Mesodermal cell (in vitro differentiated cells): ENCODE data around the gene ACAA2.
"Not testable (repeated sequence)": the region's sequence is repeated elsewhere in the genome, so short reads cannot be mapped to it uniquely, and the experiment has no call there.

Experiments
- H3K27ac ChIP-seq: 2 replicates; pipeline ENCODE4 v1.7.0; 2013; ENCODE audit warnings: mild to moderate bottlenecking, low read depth, low read length, moderate library complexity; ENCODE audit not compliant: severe bottlenecking
- H3K36me3 ChIP-seq: 2 replicates; pipeline ENCODE4 v1.7.1; 2013; ENCODE audit warnings: mild to moderate bottlenecking, low read length, moderate library complexity; ENCODE audit not compliant: control insufficient read depth, insufficient read depth
- H3K4me1 ChIP-seq: one replicate; pipeline ENCODE4 v1.7.1; 2013; ENCODE audit warnings: mild to moderate bottlenecking, low read length; ENCODE audit not compliant: insufficient read depth, control insufficient read depth, poor library complexity, severe bottlenecking
- H3K4me3 ChIP-seq: 2 replicates; pipeline ENCODE4 v1.7.0; 2013; ENCODE audit warnings: low read length, control low read depth, mild to moderate bottlenecking; ENCODE audit not compliant: insufficient read depth, poor library complexity, severe bottlenecking; ENCODE audit errors: extremely low read depth
- H3K9me3 ChIP-seq: 2 replicates; pipeline ENCODE4 v1.7.1; 2013; ENCODE audit warnings: mild to moderate bottlenecking, low read length, moderate library complexity; ENCODE audit not compliant: control insufficient read depth
- WGBS, 2 experiments: methylation state at CpG; one replicate each; pipeline ENCODE4 v1.1.5; 2013; ENCODE audit warnings: missing lambda C conversion rate in 2 of 2; ENCODE audit not compliant: insufficient coverage in 2 of 2; 5-methylcytosine and 5-hydroxymethylcytosine counted together

The ACAA2 gene

GRCh38 chr18:49845629-49846360 lies 32.5 kb upstream of the ACAA2 start:
- H3K27ac ChIP-seq: no peak overlapping the region
- H3K4me1 ChIP-seq: peaks cover 15% of the 10 kb centered on the region
- whole genome bisulfite sequencing, 2 experiments: 78 to 79% methylated on average over 5 of the region's 6 CpGs
- no peak overlapping the region for H3K4me3 ChIP-seq
- no peaks in the 10 kb centered on the region for H3K9me3 ChIP-seq
- H3K36me3 ChIP-seq: no peaks in the 10 kb centered on the region

- Histone ChIP-seq H3K4me3 (no peak overlapping the region), H3K4me1 (peaks cover 13% of the 10 kb centered on the region), H3K27ac (no peak overlapping the region), H3K9me3 (no peaks in the 10 kb centered on the region), H3K36me3 (no peaks in the 10 kb centered on the region)
- WGBS, 2 experiments: 100% methylated on average over 1 of the region's 1 CpG; no CpG with 5 or more reads in 1 of the 2 experiments
These were observed 31.6 kb upstream of the ACAA2 start for GRCh38 chr18:49844903-49845302.

GRCh38 chr18:49843778-49844625 lies 30.7 kb upstream of the ACAA2 start:
- WGBS, 2 experiments: 83 to 85% methylated on average over 4 of the region's 6 CpGs
- Histone ChIP-seq H3K36me3 (no peaks in the 10 kb centered on the region), H3K4me3 (no peak overlapping the region), H3K27ac (no peak overlapping the region), H3K9me3 (no peaks in the 10 kb centered on the region), H3K4me1 (peaks cover 4% of the 10 kb centered on the region)

GRCh38 chr18:49843131-49843530 lies 29.8 kb upstream of the ACAA2 start:
- no peak overlapping the region for H3K27ac ChIP-seq

GRCh38 chr18:49842656-49843055 lies 29.3 kb upstream of the ACAA2 start:
- WGBS, 2 experiments: 87 to 94% methylated on average over 3 of the region's 4 CpGs
- Histone ChIP-seq H3K27ac (no peak overlapping the region), H3K9me3 (no peaks in the 10 kb centered on the region), H3K36me3 (no peaks in the 10 kb centered on the region), H3K4me3 (no peak overlapping the region), H3K4me1 (peaks cover 4% of the 10 kb centered on the region)

More at GRCh38 chr18:49843131-49843530, 29.8 kb upstream of the ACAA2 start:
- 94 to 95% methylated on average over 9 to 10 of the region's 10 CpGs for WGBS, 2 experiments
- Histone ChIP-seq H3K4me3 (no peak overlapping the region), H3K4me1 (peaks cover 4% of the 10 kb centered on the region), H3K36me3 (no peaks in the 10 kb centered on the region), H3K9me3 (no peaks in the 10 kb centered on the region)

- Histone ChIP-seq H3K4me3 (no peak overlapping the region), H3K27ac (no peak overlapping the region), H3K36me3 (no peaks in the 10 kb centered on the region), H3K4me1 (peaks cover 4% of the 10 kb centered on the region), H3K9me3 (no peaks in the 10 kb centered on the region)
- 94 to 96% methylated on average over 11 to 12 of the region's 12 CpGs for WGBS, 2 experiments
These were observed 28.2 kb upstream of the ACAA2 start for GRCh38 chr18:49841236-49842217.

GRCh38 chr18:49839012-49839411 lies 25.7 kb upstream of the ACAA2 start:
- no peaks in the 10 kb centered on the region for H3K36me3 ChIP-seq
- H3K4me3 ChIP-seq: no peak overlapping the region
- peaks cover 4% of the 10 kb centered on the region for H3K4me1 ChIP-seq
- H3K9me3 ChIP-seq: no peaks in the 10 kb centered on the region
- no peak overlapping the region for H3K27ac ChIP-seq
- WGBS, 2 experiments: 89 to 94% methylated on average over 7 to 8 of the region's 8 CpGs

- H3K4me3 ChIP-seq: no peak overlapping the region
- no peaks in the 10 kb centered on the region for H3K36me3 ChIP-seq
- peaks cover 4% of the 10 kb centered on the region for H3K4me1 ChIP-seq
- H3K9me3 ChIP-seq: no peaks in the 10 kb centered on the region
- 86 to 90% methylated on average over 1 to 3 of the region's 4 CpGs for WGBS, 2 experiments
- H3K27ac ChIP-seq: no peak overlapping the region
These were observed 25.0 kb upstream of the ACAA2 start for GRCh38 chr18:49838381-49838780.

- H3K4me3 ChIP-seq: no peak overlapping the region
- no peaks in the 10 kb centered on the region for H3K36me3 ChIP-seq
- H3K4me1 ChIP-seq: peaks cover 4% of the 10 kb centered on the region
- no peaks in the 10 kb centered on the region for H3K9me3 ChIP-seq
- no peak overlapping the region for H3K27ac ChIP-seq
- WGBS, 2 experiments: 67 to 75% methylated on average over 3 of the region's 5 CpGs
These were observed 24.6 kb upstream of the ACAA2 start for GRCh38 chr18:49837889-49838288.

- not testable (repeated sequence) for H3K9me3 ChIP-seq, H3K4me1 ChIP-seq, H3K27ac ChIP-seq, H3K36me3 ChIP-seq, H3K4me3 ChIP-seq
- WGBS, 2 experiments: 96 to 99% methylated on average over 9 of the region's 9 CpGs
These were observed 24.0 kb upstream of the ACAA2 start for GRCh38 chr18:49837316-49837835.
